Cardiac fibroblast (primary cell): ENCODE measurements around the gene HIP1R.

Experiments used
- DNase-seq, 2 donors: peaks; one replicate each; pipeline versions ENCODE4 v3.0.0 to v3.0.0-alpha.2; 2010; ENCODE audit warnings: low read depth in 2 of 2
- H3K4me3 ChIP-seq, 2 donors: replicated peaks in 1 of 2; 1 replicate in 1 of 2; 2 replicates in 1 of 2; pipeline ENCODE4 v1.5.1; 2011; ENCODE audit warnings: low read depth in 2 of 2, low read length in 2 of 2, mild to moderate bottlenecking in 2 of 2, moderate library complexity in 1 of 2
- CTCF ChIP-seq: IDR thresholded peaks from one replicate; pipeline ENCODE4 v1.5.1; 2011; ENCODE audit warnings: low read depth, mild to moderate bottlenecking, low read length, inconsistent platforms

The HIP1R gene

GRCh38 chr12:122813310-122813713 lies 21.9 kb upstream of the HIP1R start:
- no peak for TF ChIP-seq CTCF
- no peak overlapping the region for H3K4me3 ChIP-seq
- no peak for DNase-seq

- no peak for TF ChIP-seq CTCF
- no peak for DNase-seq
- H3K4me3 ChIP-seq = no peak overlapping the region
Observed at GRCh38 chr12:122819209-122819785, 16.0 kb upstream of the HIP1R start.

- no peak for DNase-seq
- TF ChIP-seq CTCF = no peak
- H3K4me3 ChIP-seq = no peak overlapping the region
Observed at GRCh38 chr12:122820138-122820537, 15.1 kb upstream of the HIP1R start.

- H3K4me3 ChIP-seq = no peak overlapping the region
- TF ChIP-seq CTCF = no peak
- no peak for DNase-seq
Observed at GRCh38 chr12:122820838-122821271, 14.4 kb upstream of the HIP1R start.

GRCh38 chr12:122823429-122823828 lies 11.8 kb upstream of the HIP1R start:
- no peak for DNase-seq
- no peak for TF ChIP-seq CTCF
- H3K4me3 ChIP-seq = no peak overlapping the region

- DNase-seq = no peak
- no peak for TF ChIP-seq CTCF
- peak overlapping the region; percentile 19 to 45 for H3K4me3 ChIP-seq
Observed at GRCh38 chr12:122825773-122826724, 9.2 kb upstream of the HIP1R start.
